ENCODE results near the gene TTC28.
A peak's percentile ranks its signal among the peaks of the same experiment; 100 is the strongest.

Gene TTC28

DNA sequence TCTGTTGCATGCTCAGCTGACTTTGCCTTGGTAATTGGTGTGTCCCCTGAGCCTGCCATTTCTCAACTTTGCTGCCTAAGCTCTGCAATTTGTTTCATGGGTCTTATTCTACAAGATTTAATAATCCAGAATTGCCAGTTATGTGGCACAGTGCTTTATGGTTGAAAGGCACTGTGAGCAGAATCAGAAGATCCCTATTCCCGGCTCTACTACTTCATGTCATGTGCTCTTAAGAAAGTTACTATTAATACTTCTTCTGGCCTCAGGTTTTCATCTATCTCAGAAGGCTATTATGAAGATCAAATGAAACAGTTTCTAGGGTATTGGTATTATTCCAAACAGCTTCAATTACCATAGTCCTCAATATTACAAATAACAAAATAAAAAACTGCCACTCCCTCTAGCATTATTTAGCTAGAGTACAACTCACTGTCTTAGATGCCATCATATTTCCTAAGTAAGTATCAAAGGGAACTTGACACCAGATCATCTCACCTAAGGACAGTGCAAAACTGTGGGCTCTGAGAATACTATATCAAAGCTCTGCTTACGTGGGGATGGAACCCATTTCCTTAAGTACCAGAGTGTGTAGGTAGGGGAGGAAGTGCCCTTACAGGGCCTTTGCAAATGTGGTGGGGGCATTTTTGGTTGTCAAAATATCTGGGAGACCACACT, 560.5 kb downstream of the TTC28 start:
- TF ChIP-seq, protein P1, sequence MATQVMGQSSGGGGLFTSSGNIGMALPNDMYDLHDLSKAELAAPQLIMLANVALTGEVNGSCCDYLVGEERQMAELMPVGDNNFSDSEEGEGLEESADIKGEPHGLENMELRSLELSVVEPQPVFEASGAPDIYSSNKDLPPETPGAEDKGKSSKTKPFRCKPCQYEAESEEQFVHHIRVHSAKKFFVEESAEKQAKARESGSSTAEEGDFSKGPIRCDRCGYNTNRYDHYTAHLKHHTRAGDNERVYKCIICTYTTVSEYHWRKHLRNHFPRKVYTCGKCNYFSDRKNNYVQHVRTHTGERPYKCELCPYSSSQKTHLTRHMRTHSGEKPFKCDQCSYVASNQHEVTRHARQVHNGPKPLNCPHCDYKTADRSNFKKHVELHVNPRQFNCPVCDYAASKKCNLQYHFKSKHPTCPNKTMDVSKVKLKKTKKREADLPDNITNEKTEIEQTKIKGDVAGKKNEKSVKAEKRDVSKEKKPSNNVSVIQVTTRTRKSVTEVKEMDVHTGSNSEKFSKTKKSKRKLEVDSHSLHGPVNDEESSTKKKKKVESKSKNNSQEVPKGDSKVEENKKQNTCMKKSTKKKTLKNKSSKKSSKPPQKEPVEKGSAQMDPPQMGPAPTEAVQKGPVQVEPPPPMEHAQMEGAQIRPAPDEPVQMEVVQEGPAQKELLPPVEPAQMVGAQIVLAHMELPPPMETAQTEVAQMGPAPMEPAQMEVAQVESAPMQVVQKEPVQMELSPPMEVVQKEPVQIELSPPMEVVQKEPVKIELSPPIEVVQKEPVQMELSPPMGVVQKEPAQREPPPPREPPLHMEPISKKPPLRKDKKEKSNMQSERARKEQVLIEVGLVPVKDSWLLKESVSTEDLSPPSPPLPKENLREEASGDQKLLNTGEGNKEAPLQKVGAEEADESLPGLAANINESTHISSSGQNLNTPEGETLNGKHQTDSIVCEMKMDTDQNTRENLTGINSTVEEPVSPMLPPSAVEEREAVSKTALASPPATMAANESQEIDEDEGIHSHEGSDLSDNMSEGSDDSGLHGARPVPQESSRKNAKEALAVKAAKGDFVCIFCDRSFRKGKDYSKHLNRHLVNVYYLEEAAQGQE (IDR thresholded peaks at IDR 0.05; ENCODE audit: low read depth) = no peak
- no peak for TF ChIP-seq TAF1 (IDR thresholded peaks at IDR 0.05; ENCODE audit: low read depth)
- no peak for TF ChIP-seq NFIC (IDR thresholded peaks at IDR 0.05)
- no peak for TF ChIP-seq EGR1 (IDR thresholded peaks at IDR 0.05)
- TF ChIP-seq, protein P2, sequence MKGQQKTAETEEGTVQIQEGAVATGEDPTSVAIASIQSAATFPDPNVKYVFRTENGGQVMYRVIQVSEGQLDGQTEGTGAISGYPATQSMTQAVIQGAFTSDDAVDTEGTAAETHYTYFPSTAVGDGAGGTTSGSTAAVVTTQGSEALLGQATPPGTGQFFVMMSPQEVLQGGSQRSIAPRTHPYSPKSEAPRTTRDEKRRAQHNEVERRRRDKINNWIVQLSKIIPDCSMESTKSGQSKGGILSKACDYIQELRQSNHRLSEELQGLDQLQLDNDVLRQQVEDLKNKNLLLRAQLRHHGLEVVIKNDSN (IDR thresholded peaks at IDR 0.05) = no peak
- no peak for TF ChIP-seq ZBTB7A (IDR thresholded peaks at IDR 0.05; ENCODE audit: low read depth)
- no peak for TF ChIP-seq FOXM1 (IDR thresholded peaks at IDR 0.05; ENCODE audit: borderline replicate concordance, low read depth)
- TF ChIP-seq YY1 (IDR thresholded peaks at IDR 0.05; ENCODE audit: low read depth) = no peak
- TF ChIP-seq, protein P3, sequence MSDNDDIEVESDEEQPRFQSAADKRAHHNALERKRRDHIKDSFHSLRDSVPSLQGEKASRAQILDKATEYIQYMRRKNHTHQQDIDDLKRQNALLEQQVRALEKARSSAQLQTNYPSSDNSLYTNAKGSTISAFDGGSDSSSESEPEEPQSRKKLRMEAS (IDR thresholded peaks at IDR 0.05) = no peak
- no peak for TF ChIP-seq EP300 (IDR thresholded peaks at IDR 0.05; ENCODE audit: borderline replicate concordance)
- TF ChIP-seq TEAD4 (IDR thresholded peaks at IDR 0.05) = no peak

DNA sequence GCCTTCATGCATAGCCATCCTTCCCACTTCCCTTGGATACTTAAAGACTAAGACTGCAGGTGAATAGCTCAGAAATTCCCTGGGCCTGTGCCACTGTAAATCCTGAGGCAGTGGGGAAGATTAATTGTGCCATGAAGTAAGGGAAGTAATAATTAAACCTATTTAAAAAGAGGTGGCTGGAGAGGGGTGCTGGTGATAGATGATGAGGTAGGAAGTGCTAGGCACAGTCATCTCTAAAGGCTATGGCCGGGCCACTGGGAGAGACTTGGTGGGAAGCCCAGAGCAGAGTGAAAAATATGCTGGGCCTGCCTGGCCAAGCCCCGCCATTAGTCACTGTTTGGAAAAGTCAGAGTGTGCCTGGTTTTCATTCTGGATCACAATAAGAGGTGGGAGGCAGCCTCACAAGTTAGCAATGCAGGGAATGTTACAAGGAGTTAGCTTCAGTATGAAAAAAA, 563.4 kb downstream of the TTC28 start:
- TF ChIP-seq, protein P1 (IDR thresholded peaks at IDR 0.05; ENCODE audit: low read depth) = no peak
- TF ChIP-seq EP300 (IDR thresholded peaks at IDR 0.05; ENCODE audit: borderline replicate concordance) = peak; percentile 38; the same call in 1 of the 2 replicates
- TF ChIP-seq, protein P3 (IDR thresholded peaks at IDR 0.05) = no peak
- TF ChIP-seq CEBPB (IDR thresholded peaks at IDR 0.05) = no peak
- no peak for TF ChIP-seq TCF12 (IDR thresholded peaks at IDR 0.05; ENCODE audit: low read depth)
- no peak for TF ChIP-seq TAF1 (IDR thresholded peaks at IDR 0.05; ENCODE audit: low read depth)
- TF ChIP-seq TEAD4 (IDR thresholded peaks at IDR 0.05) = peak; percentile 83
- no peak for TF ChIP-seq CREB1 (IDR thresholded peaks at IDR 0.05; ENCODE audit: low read depth)

DNA sequence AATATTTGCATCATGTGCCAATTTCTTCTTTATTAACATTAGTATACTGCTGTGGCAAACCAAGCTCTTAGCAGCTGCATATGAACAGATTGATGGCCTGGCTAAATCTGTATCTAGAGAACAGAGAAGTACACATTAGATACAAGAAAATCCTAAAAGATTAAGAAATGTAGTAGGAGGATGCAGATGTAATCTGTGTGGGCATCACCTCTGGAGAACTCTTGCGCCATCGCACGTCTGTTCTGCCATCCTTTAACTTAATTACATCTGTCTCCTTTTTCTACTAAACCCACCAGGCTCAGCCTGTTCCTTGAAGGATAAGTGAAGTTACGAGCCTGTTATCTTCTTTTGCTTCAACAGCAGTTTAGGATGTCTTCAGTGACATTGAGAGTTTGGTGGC, 564.2 kb downstream of the TTC28 start:
- TF ChIP-seq CEBPB (IDR thresholded peaks at IDR 0.05) (no peak), YY1 (IDR thresholded peaks at IDR 0.05; ENCODE audit: low read depth) (no peak), FOXM1 (IDR thresholded peaks at IDR 0.05; ENCODE audit: borderline replicate concordance, low read depth) (no peak), EGR1 (IDR thresholded peaks at IDR 0.05) (no peak), EP300 (IDR thresholded peaks at IDR 0.05; ENCODE audit: borderline replicate concordance) (no peak), TAF1 (IDR thresholded peaks at IDR 0.05; ENCODE audit: low read depth) (no peak), NFIC (IDR thresholded peaks at IDR 0.05) (no peak), CREB1 (IDR thresholded peaks at IDR 0.05; ENCODE audit: low read depth) (no peak), TCF12 (IDR thresholded peaks at IDR 0.05; ENCODE audit: low read depth) (no peak), RAD21 (IDR thresholded peaks at IDR 0.05; ENCODE audit: low read depth) (no peak), TEAD4 (IDR thresholded peaks at IDR 0.05) (no peak), ZBTB7A (IDR thresholded peaks at IDR 0.05; ENCODE audit: low read depth) (no peak)
- TF ChIP-seq, protein P2 (IDR thresholded peaks at IDR 0.05) = no peak
- TF ChIP-seq, protein P1 (IDR thresholded peaks at IDR 0.05; ENCODE audit: low read depth) = no peak
- TF ChIP-seq, protein P3 (IDR thresholded peaks at IDR 0.05) = no peak

DNA sequence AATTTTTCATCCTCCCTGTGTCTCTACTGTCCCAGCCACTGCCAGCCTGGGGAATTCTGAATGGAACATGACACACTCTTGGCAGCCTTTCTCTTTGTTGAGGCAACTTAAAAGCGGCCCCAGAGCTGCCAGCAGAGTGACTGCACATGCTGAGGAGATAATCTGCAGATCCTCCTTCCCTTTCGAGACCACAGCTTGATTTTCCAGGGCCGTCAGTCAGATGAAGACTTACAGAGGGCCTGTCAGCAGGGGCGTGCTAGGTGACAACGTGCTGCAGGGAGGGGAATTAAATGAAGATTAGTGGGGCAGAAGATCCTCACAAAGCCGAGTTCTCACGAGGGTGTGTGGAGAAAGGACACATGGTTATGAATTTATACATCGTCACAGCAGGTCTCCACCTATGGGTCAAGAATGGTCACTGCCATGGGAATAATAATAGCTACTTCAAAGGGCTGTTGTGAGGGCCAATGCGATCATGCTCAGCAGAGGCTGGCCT, 567.0 kb downstream of the TTC28 start:
- TF ChIP-seq ZBTB7A (IDR thresholded peaks at IDR 0.05; ENCODE audit: low read depth) (no peak), TCF12 (IDR thresholded peaks at IDR 0.05; ENCODE audit: low read depth) (no peak), TEAD4 (IDR thresholded peaks at IDR 0.05) (no peak), RAD21 (IDR thresholded peaks at IDR 0.05; ENCODE audit: low read depth) (peak; percentile 29; the same call in 1 of the 2 replicates)
- TF ChIP-seq, protein P3 (IDR thresholded peaks at IDR 0.05) = no peak
